CD14-positive monocyte (primary cell): ENCODE results near the gene EME2. TPM values are rescaled to one million over a fixed set of nuclear protein-coding genes. Genes with fewer than 3 reads are reported as not detected.

Experiments
- DNase-seq, 3 donors: peaks; one replicate each; pipeline ENCODE4 v3.0.0-alpha.2; 2011 to 2022
- H2AFZ ChIP-seq: 2 replicates; pipeline ENCODE4 v1.6.0; 2012; ENCODE audit warnings: mild to moderate bottlenecking, low read depth, low read length, inconsistent platforms; ENCODE audit not compliant: insufficient read depth, poor library complexity, severe bottlenecking
- H3K27ac ChIP-seq, 2 donors: 1 replicate in 1 of 2; 2 replicates in 1 of 2; pipeline ENCODE4 v1.5.1; 2012 to 2013; ENCODE audit warnings: low read length in 2 of 2, control low read depth in 1 of 2, inconsistent platforms in 1 of 2, low read depth in 1 of 2, mild to moderate bottlenecking in 1 of 2
- H3K27me3 ChIP-seq, 2 donors: one replicate each; pipeline versions ENCODE4 v1.6.0 to v1.6.1; 2011 to 2013; ENCODE audit warnings: low read length in 2 of 2; ENCODE audit not compliant: control insufficient read depth in 2 of 2, insufficient read depth in 2 of 2
- H3K36me3 ChIP-seq, 2 donors: replicated peaks in 1 of 2; 1 replicate in 1 of 2; 2 replicates in 1 of 2; pipeline versions ENCODE4 v1.5.1 to v1.6.1; 2012 to 2013; ENCODE audit warnings: low read length in 2 of 2, control low read depth in 1 of 2, inconsistent platforms in 1 of 2, mild to moderate bottlenecking in 1 of 2; ENCODE audit not compliant: insufficient read depth in 2 of 2, control insufficient read depth in 1 of 2
- H3K4me1 ChIP-seq, 2 donors: 1 replicate in 1 of 2; 2 replicates in 1 of 2; pipeline versions ENCODE4 v1.5.1 to v1.6.1; 2012 to 2013; ENCODE audit warnings: low read length in 2 of 2, control low read depth in 1 of 2, inconsistent platforms in 1 of 2, mild to moderate bottlenecking in 1 of 2, moderate library complexity in 1 of 2; ENCODE audit not compliant: insufficient read depth in 2 of 2, control insufficient read depth in 1 of 2
- H3K4me2 ChIP-seq: replicated peaks from 2 replicates; pipeline ENCODE3; 2012; ENCODE audit warnings: low read length, moderate library complexity, mild to moderate bottlenecking; ENCODE audit not compliant: poor library complexity, severe bottlenecking; ENCODE audit errors: extremely low read depth
- H3K4me3 ChIP-seq, 3 experiments: fragments of 200-600 bp in 1 of 3; sonication (generic) in 1 of 3; replicated peaks in 1 of 3; 1 replicate in 2 of 3; 2 replicates in 1 of 3; pipeline ENCODE4 v1.5.1; 2011 to 2013; ENCODE audit warnings: low read length in 3 of 3, mild to moderate bottlenecking in 3 of 3, control low read depth in 2 of 3, low read depth in 2 of 3, inconsistent platforms in 1 of 3, moderate library complexity in 1 of 3
- H3K79me2 ChIP-seq: 2 replicates; pipeline ENCODE4 v1.6.0; 2012; ENCODE audit warnings: mild to moderate bottlenecking, control low read depth, inconsistent platforms, low read length, moderate library complexity; ENCODE audit not compliant: insufficient read depth
- H3K9ac ChIP-seq: 2 replicates; pipeline ENCODE4 v1.6.0; 2017; ENCODE audit warnings: low read length, mild to moderate bottlenecking; ENCODE audit not compliant: insufficient read depth, poor library complexity, severe bottlenecking
- H3K9me3 ChIP-seq, 2 donors: replicated peaks in 1 of 2; 1 replicate in 1 of 2; 2 replicates in 1 of 2; pipeline versions ENCODE4 v1.5.1 to v1.6.1; 2012 to 2013; ENCODE audit warnings: low read length in 2 of 2, control low read depth in 1 of 2; ENCODE audit not compliant: control insufficient read depth in 1 of 2, insufficient read depth in 1 of 2
- H4K20me1 ChIP-seq: 2 replicates; pipeline ENCODE4 v1.6.0; 2012; ENCODE audit warnings: mild to moderate bottlenecking, low read length, control low read depth, moderate library complexity; ENCODE audit not compliant: insufficient read depth
- H3K27ac Mint-ChIP-seq, 7 donors: one replicate each; pipeline ENCODE4 v1.8.0; 2020; ENCODE audit warnings: mild to moderate bottlenecking in 7 of 7, mixed read lengths in 7 of 7, moderate library complexity in 6 of 7, inconsistent platforms in 2 of 7
- H3K27me3 Mint-ChIP-seq, 3 donors: one replicate each; pipeline ENCODE4 v1.8.0; 2021 to 2022; ENCODE audit warnings: low read depth in 3 of 3, mild to moderate bottlenecking in 3 of 3, mixed read lengths in 3 of 3, moderate library complexity in 3 of 3, inconsistent platforms in 1 of 3
- H3K36me3 Mint-ChIP-seq, 2 donors: one replicate each; pipeline ENCODE4 v1.8.0; 2020; ENCODE audit warnings: mixed read lengths in 2 of 2, inconsistent platforms in 1 of 2, mild to moderate bottlenecking in 1 of 2
- H3K4me1 Mint-ChIP-seq: one replicate; pipeline ENCODE4 v1.8.0; 2020; ENCODE audit warnings: mild to moderate bottlenecking, mixed read lengths
- H3K4me3 Mint-ChIP-seq, 2 donors: one replicate each; pipeline ENCODE4 v1.8.0; 2020; ENCODE audit warnings: mild to moderate bottlenecking in 2 of 2, mixed read lengths in 2 of 2, moderate library complexity in 1 of 2
- H3K9me3 Mint-ChIP-seq, 7 donors: one replicate each; pipeline ENCODE4 v1.8.0; 2020 to 2022; ENCODE audit warnings: mixed read lengths in 7 of 7, mild to moderate bottlenecking in 6 of 7, moderate library complexity in 6 of 7, inconsistent platforms in 2 of 7
- CTCF ChIP-seq: fragments of 200-600 bp; IDR thresholded peaks from one replicate; pipeline ENCODE4 v1.8.0; 2022; ENCODE audit warnings: antibody characterized with exemption, mild to moderate bottlenecking
- WGBS: methylation state at CpG from one replicate; pipeline ENCODE4 v1.1.5; 2013; ENCODE audit warnings: missing lambda C conversion rate; ENCODE audit not compliant: insufficient coverage; 5-methylcytosine and 5-hydroxymethylcytosine counted together
- intact Hi-C, 2 donors: fragments of 100-400 bp; cut with micrococcal nuclease; formaldehyde crosslinking; loops; one replicate each; pipeline versions ENCODE4 v1.15.0 to v1.15.1; 2023
- polyA plus RNA-seq, 3 donors: library from polyadenylated mRNA; depleted of rRNA in 1 of 3; unstranded in 2 of 3; stranded (reverse) in 1 of 3; fragments of 300-500 nt in 2 of 3; fragments of >200 nt in 1 of 3; fragmentation: Illumina TruSeq in 2 of 3; gene quantifications; 1 replicate in 2 of 3; 2 replicates in 1 of 3; pipeline ENCODE4 v1.2.3, GENCODE V29; 2012 to 2021

The EME2 gene
- polyA plus RNA-seq, 3 donors: 0.26 to 36.6 (median 0.48) TPM

- Histone ChIP-seq H3K4me1 (peaks cover 31 to 45% of the 10 kb centered on the region in 2 donors), H3K9ac (no peak overlapping the region), H3K27me3 (no peaks in the 10 kb centered on the region), H3K4me2 (no peak overlapping the region), H3K4me3 (no peak overlapping the region), H3K36me3 (peaks cover 39% of the 10 kb centered on the region in 2 donors), H2AFZ (no peak overlapping the region), H3K27ac (no peak overlapping the region), H3K79me2 (peaks cover 57% of the 10 kb centered on the region), H3K9me3 (no peaks in the 10 kb centered on the region), H4K20me1 (peaks cover 93% of the 10 kb centered on the region)
- Mint-ChIP-seq H3K4me1 (peaks cover 31% of the 10 kb centered on the region), H3K27ac (peak overlapping the region in 1 of 7 donors; percentile 70), H3K27me3 (no peaks in the 10 kb centered on the region), H3K4me3 (no peak overlapping the region), H3K36me3 (peaks cover 5 to 47% of the 10 kb centered on the region in 2 donors), H3K9me3 (no peaks in the 10 kb centered on the region)
- 93% methylated on average over 22 of the region's 22 CpGs for WGBS
- no peak for TF ChIP-seq CTCF
- DNase-seq: no peak
- intact Hi-C loops: loop anchor here (10.0 kb wide), 3 partner anchors 72 to 302 kb away; partner anchors contain the start of genes CLCN7 (in 1 of the 2) and MAPK8IP3 (in 1 of the 2)
These were observed 4.4 kb downstream of the EME2 start for GRCh38 chr16:1776991-1777374.

- no peak for TF ChIP-seq CTCF
- Histone ChIP-seq H4K20me1 (peaks cover 88% of the 10 kb centered on the region), H3K4me1 (peaks cover 25 to 41% of the 10 kb centered on the region in 2 donors), H3K4me3 (no peak overlapping the region), H3K9me3 (no peaks in the 10 kb centered on the region), H3K79me2 (peaks cover 51% of the 10 kb centered on the region), H2AFZ (no peak overlapping the region), H3K9ac (no peak overlapping the region), H3K27ac (no peak overlapping the region), H3K27me3 (no peaks in the 10 kb centered on the region), H3K36me3 (peaks cover 39% of the 10 kb centered on the region in 2 donors), H3K4me2 (no peak overlapping the region)
- no peaks in the 10 kb centered on the region for H3K27me3 Mint-ChIP-seq
- H3K4me3 Mint-ChIP-seq: no peak overlapping the region
- peaks cover 26% of the 10 kb centered on the region for H3K4me1 Mint-ChIP-seq
- WGBS: 91% methylated on average over 36 of the region's 36 CpGs
- H3K27ac Mint-ChIP-seq: no peak overlapping the region
- H3K36me3 Mint-ChIP-seq: peaks cover 5 to 43% of the 10 kb centered on the region in 2 donors
- H3K9me3 Mint-ChIP-seq: no peaks in the 10 kb centered on the region
- DNase-seq: no peak
- intact Hi-C loops: loop anchor here (10.0 kb wide), 3 partner anchors 73 to 303 kb away; partner anchors contain the start of genes CLCN7 (in 1 of the 2) and MAPK8IP3 (in 1 of the 2)
These were observed 5.0 kb downstream of the EME2 start for GRCh38 chr16:1777375-1778199.
